ENCODE results near the gene NSUN4. TPM values are rescaled to one million over a fixed set of nuclear protein-coding genes. Genes with fewer than 3 reads are reported as not detected.

Gene NSUN4
- total and polyA plus RNA-seq, 10 of the 15 experiments (the other 5 are each of a cell fraction or from before 2014, with no cell fraction given) = 22.1 to 80.2 (median 29.6) TPM

DNA sequence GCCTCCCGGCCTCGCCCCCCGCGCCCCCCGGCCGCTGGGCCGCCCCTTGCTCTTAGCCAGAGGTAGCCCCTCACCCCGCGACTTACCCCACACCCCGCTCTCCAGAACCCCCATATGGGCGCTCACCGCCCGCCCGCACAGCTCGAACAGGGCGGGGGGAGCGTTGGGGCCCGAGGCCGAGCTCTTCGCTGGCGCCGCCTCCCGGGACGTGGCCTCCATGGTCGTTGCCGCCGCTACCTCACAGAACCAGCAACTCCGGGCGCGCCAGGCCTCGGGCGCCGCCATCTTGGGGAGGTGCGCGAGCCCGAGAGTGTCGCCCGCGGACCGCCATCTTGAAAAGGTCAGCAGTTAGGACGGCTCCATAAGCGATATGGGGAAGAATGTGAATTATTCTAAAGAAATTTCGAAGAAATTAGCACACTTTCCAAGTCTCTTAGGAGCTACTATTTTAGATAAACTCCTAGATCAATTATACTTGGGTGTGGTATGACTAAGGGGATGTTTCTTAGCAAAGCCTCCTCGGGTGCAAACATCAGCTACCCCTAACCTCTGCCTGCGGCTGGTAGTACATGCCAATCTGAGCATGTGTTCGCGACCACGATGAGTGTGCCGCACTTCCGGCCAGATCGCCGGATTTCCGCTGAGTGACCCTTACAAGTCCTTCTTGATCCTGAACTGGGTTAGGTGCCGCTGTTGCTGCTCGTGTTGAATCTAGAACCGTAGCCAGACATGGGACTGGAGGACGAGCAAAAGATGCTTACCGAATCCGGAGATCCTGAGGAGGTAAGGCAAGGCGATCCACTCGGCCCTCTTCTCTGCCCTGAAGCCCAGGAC lies 37.4 kb upstream of the NSUN4 start, which contains the start of the genes LRRC41 and UQCRH (continued):
- TF ChIP-seq EP300 (IDR thresholded peaks at IDR 0.05; ENCODE audit: borderline replicate concordance in 1 of 2, control insufficient read depth in 1 of 2, low read depth in 2 of 2, low read length in 2 of 2) (no peak), SPI1 (IDR thresholded peaks at IDR 0.05; ENCODE audit: borderline replicate concordance, insufficient read depth, low read depth, low read length) (peak; percentile 18; the same call in 1 of the 2 replicates), ZNF274 (IDR thresholded peaks at IDR 0.05; ENCODE audit: insufficient read depth, insufficient read length) (no peak), RUNX3 (IDR thresholded peaks at IDR 0.05; ENCODE audit: low read length) (peak; percentile 93), NFYA (IDR thresholded peaks at IDR 0.05; ENCODE audit: borderline replicate concordance, low read depth, low read length) (no peak), CHD1 (IDR thresholded peaks at IDR 0.05; ENCODE audit: low read depth, low read length) (peak; percentile 99), EZH2 (IDR thresholded peaks at IDR 0.05; ENCODE audit: borderline replicate concordance, control insufficient read depth, low read depth, low read length) (no peak), MTA3 (IDR thresholded peaks at IDR 0.05; ENCODE audit: borderline replicate concordance, low read length) (no peak), TARDBP (IDR thresholded peaks at IDR 0.05; ENCODE audit: borderline replicate concordance) (peak; percentile 76; the same call in 1 of the 2 replicates), YY1 (IDR thresholded peaks at IDR 0.05; ENCODE audit: low read depth, low read length) (peak; percentile 99), TCF7 (IDR thresholded peaks at IDR 0.05; ENCODE audit: borderline replicate concordance) (no peak), SREBF1 (IDR thresholded peaks at IDR 0.05; ENCODE audit: low read length) (peak; percentile 99)
- TF ChIP-seq, protein P1, sequence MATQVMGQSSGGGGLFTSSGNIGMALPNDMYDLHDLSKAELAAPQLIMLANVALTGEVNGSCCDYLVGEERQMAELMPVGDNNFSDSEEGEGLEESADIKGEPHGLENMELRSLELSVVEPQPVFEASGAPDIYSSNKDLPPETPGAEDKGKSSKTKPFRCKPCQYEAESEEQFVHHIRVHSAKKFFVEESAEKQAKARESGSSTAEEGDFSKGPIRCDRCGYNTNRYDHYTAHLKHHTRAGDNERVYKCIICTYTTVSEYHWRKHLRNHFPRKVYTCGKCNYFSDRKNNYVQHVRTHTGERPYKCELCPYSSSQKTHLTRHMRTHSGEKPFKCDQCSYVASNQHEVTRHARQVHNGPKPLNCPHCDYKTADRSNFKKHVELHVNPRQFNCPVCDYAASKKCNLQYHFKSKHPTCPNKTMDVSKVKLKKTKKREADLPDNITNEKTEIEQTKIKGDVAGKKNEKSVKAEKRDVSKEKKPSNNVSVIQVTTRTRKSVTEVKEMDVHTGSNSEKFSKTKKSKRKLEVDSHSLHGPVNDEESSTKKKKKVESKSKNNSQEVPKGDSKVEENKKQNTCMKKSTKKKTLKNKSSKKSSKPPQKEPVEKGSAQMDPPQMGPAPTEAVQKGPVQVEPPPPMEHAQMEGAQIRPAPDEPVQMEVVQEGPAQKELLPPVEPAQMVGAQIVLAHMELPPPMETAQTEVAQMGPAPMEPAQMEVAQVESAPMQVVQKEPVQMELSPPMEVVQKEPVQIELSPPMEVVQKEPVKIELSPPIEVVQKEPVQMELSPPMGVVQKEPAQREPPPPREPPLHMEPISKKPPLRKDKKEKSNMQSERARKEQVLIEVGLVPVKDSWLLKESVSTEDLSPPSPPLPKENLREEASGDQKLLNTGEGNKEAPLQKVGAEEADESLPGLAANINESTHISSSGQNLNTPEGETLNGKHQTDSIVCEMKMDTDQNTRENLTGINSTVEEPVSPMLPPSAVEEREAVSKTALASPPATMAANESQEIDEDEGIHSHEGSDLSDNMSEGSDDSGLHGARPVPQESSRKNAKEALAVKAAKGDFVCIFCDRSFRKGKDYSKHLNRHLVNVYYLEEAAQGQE (IDR thresholded peaks at IDR 0.05; ENCODE audit: low read depth, low read length) = no peak
- TF ChIP-seq, protein P2, sequence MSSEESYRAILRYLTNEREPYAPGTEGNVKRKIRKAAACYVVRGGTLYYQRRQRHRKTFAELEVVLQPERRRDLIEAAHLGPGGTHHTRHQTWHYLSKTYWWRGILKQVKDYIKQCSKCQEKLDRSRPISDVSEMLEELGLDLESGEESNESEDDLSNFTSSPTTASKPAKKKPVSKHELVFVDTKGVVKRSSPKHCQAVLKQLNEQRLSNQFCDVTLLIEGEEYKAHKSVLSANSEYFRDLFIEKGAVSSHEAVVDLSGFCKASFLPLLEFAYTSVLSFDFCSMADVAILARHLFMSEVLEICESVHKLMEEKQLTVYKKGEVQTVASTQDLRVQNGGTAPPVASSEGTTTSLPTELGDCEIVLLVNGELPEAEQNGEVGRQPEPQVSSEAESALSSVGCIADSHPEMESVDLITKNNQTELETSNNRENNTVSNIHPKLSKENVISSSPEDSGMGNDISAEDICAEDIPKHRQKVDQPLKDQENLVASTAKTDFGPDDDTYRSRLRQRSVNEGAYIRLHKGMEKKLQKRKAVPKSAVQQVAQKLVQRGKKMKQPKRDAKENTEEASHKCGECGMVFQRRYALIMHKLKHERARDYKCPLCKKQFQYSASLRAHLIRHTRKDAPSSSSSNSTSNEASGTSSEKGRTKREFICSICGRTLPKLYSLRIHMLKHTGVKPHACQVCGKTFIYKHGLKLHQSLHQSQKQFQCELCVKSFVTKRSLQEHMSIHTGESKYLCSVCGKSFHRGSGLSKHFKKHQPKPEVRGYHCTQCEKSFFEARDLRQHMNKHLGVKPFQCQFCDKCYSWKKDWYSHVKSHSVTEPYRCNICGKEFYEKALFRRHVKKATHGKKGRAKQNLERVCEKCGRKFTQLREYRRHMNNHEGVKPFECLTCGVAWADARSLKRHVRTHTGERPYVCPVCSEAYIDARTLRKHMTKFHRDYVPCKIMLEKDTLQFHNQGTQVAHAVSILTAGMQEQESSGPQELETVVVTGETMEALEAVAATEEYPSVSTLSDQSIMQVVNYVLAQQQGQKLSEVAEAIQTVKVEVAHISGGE (CRISPR knock-in tag; IDR thresholded peaks at IDR 0.05) = no peak
- TF ChIP-seq, protein P3, sequence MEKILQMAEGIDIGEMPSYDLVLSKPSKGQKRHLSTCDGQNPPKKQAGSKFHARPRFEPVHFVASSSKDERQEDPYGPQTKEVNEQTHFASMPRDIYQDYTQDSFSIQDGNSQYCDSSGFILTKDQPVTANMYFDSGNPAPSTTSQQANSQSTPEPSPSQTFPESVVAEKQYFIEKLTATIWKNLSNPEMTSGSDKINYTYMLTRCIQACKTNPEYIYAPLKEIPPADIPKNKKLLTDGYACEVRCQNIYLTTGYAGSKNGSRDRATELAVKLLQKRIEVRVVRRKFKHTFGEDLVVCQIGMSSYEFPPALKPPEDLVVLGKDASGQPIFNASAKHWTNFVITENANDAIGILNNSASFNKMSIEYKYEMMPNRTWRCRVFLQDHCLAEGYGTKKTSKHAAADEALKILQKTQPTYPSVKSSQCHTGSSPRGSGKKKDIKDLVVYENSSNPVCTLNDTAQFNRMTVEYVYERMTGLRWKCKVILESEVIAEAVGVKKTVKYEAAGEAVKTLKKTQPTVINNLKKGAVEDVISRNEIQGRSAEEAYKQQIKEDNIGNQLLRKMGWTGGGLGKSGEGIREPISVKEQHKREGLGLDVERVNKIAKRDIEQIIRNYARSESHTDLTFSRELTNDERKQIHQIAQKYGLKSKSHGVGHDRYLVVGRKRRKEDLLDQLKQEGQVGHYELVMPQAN (conservative IDR thresholded peaks at IDR 0.05) = no peak; the same call in 1 of the 2 replicates

Measured in GM12878 (cell line).